DND-41 (cell line): ENCODE data around the gene FTSJ3.

Source experiments
- CTCF ChIP-seq: IDR thresholded peaks from 2 replicates; pipeline ENCODE4 v1.5.1; 2012; ENCODE audit warnings: borderline replicate concordance, low read length, moderate library complexity, mild to moderate bottlenecking; ENCODE audit not compliant: poor library complexity, severe bottlenecking; ENCODE audit errors: extremely low read depth
- EZH2 ChIP-seq: IDR thresholded peaks from 3 replicates; pipeline ENCODE4 v1.6.1; 2012; ENCODE audit warnings: borderline replicate concordance, low read depth, mild to moderate bottlenecking, moderate library complexity, low read length, inconsistent platforms; ENCODE audit not compliant: severe bottlenecking

GRCh38 chr17:63783522-63783921 is 43.9 kb downstream of the FTSJ3 start:
- TF ChIP-seq CTCF (no peak), EZH2 (no peak)
